GM19239 (cell line): ENCODE measurements around the gene ABLIM1.
A peak's percentile ranks its signal among the peaks of the same experiment; 100 is the strongest.

ENCODE experiments used
- DNase-seq: peaks from one replicate; pipeline ENCODE4 v3.0.0; 2011; ENCODE audit warnings: low spot score; ENCODE audit not compliant: insufficient read length
- FAIRE-seq: peaks from 2 replicates; lab custom pipeline; 2011; peaks lifted over from hg19 to GRCh38; lab: Jason Lieb, UNC

The ABLIM1 gene

GRCh38 chr10:114402233-114402632 is 255.8 kb downstream of the ABLIM1 start:
- DNase-seq, result no peak

GRCh38 chr10:114401195-114401791 is 256.8 kb downstream of the ABLIM1 start:
- DNase-seq (no peak), FAIRE-seq (no peak)

More at GRCh38 chr10:114402233-114402632, 255.8 kb downstream of the ABLIM1 start:
- FAIRE-seq, result peak; percentile 14

- FAIRE-seq (no peak), DNase-seq (no peak)
These were observed 258.0 kb downstream of the ABLIM1 start for GRCh38 chr10:114400091-114400490.

GRCh38 chr10:114399576-114399975 is 258.5 kb downstream of the ABLIM1 start:
- DNase-seq (no peak), FAIRE-seq (no peak)

- no peak for FAIRE-seq
- DNase-seq, result no peak
These were observed 259.3 kb downstream of the ABLIM1 start for GRCh38 chr10:114398587-114399331.

- FAIRE-seq (no peak), DNase-seq (no peak)
These were observed 260.4 kb downstream of the ABLIM1 start for GRCh38 chr10:114397651-114398145.

- no peak for DNase-seq
- no peak for FAIRE-seq
These were observed 261.6 kb downstream of the ABLIM1 start for GRCh38 chr10:114396464-114396863.

GRCh38 chr10:114395366-114396022 is 262.6 kb downstream of the ABLIM1 start:
- FAIRE-seq (no peak), DNase-seq (no peak)

GRCh38 chr10:114394531-114394930 is 263.5 kb downstream of the ABLIM1 start:
- no peak for FAIRE-seq
- no peak for DNase-seq

GRCh38 chr10:114393886-114394285 is 264.2 kb downstream of the ABLIM1 start:
- no peak for FAIRE-seq
- DNase-seq, result no peak

GRCh38 chr10:114393482-114393881 is 264.6 kb downstream of the ABLIM1 start:
- no peak for DNase-seq
- no peak for FAIRE-seq

- no peak for FAIRE-seq
- no peak for DNase-seq
These were observed 265.8 kb downstream of the ABLIM1 start for GRCh38 chr10:114392112-114392835.

- DNase-seq (no peak), FAIRE-seq (no peak)
These were observed 266.5 kb downstream of the ABLIM1 start for GRCh38 chr10:114391599-114391998.

GRCh38 chr10:114389426-114389825 is 268.6 kb downstream of the ABLIM1 start:
- FAIRE-seq, result no peak

GRCh38 chr10:114388275-114388674 is 269.8 kb downstream of the ABLIM1 start:
- FAIRE-seq (no peak), DNase-seq (no peak)

More at GRCh38 chr10:114389426-114389825, 268.6 kb downstream of the ABLIM1 start:
- no peak for DNase-seq

GRCh38 chr10:114387784-114388183 is 270.3 kb downstream of the ABLIM1 start:
- FAIRE-seq, result no peak
- DNase-seq, result no peak

GRCh38 chr10:114386452-114386851 is 271.6 kb downstream of the ABLIM1 start:
- no peak for DNase-seq
- no peak for FAIRE-seq

- FAIRE-seq (no peak), DNase-seq (no peak)
These were observed 272.5 kb downstream of the ABLIM1 start for GRCh38 chr10:114385557-114385956.

GRCh38 chr10:114384601-114385000 is 273.5 kb downstream of the ABLIM1 start:
- FAIRE-seq, result no peak
- no peak for DNase-seq

- FAIRE-seq (no peak), DNase-seq (no peak)
These were observed 273.9 kb downstream of the ABLIM1 start for GRCh38 chr10:114384181-114384580.
